GM21717 (cell line): Measurements from ENCODE around the gene ESRRB.

Experiments used
- ATAC-seq: cut with Tn5 transposase; IDR thresholded peaks from one replicate; pipeline ENCODE4 v1.9.1; 2021; ENCODE audit warnings: mild to moderate bottlenecking, moderate library complexity; ENCODE audit not compliant: unreplicated experiment

ESRRB gene

GRCh38 chr14:76396714-76397187 lies 20.8 kb downstream of the ESRRB start:
- ATAC-seq, result no peak

- no peak for ATAC-seq
These were observed 29.7 kb downstream of the ESRRB start for GRCh38 chr14:76405627-76406026.

- no peak for ATAC-seq
These were observed 31.7 kb downstream of the ESRRB start for GRCh38 chr14:76407449-76408150.

- no peak for ATAC-seq
These were observed 32.9 kb downstream of the ESRRB start for GRCh38 chr14:76408877-76409276.

- no peak for ATAC-seq
These were observed 36.6 kb downstream of the ESRRB start for GRCh38 chr14:76412501-76412900.

- no peak for ATAC-seq
These were observed 37.4 kb downstream of the ESRRB start for GRCh38 chr14:76413106-76413961.

GRCh38 chr14:76413962-76414600 lies 38.1 kb downstream of the ESRRB start:
- ATAC-seq, result no peak

GRCh38 chr14:76419399-76419798 lies 43.5 kb downstream of the ESRRB start:
- ATAC-seq, result no peak

GRCh38 chr14:76420827-76421226 lies 44.9 kb downstream of the ESRRB start:
- no peak for ATAC-seq

GRCh38 chr14:76421662-76422061 lies 45.7 kb downstream of the ESRRB start:
- ATAC-seq, result no peak

GRCh38 chr14:76422662-76423061 lies 46.7 kb downstream of the ESRRB start:
- no peak for ATAC-seq

GRCh38 chr14:76423534-76423933 lies 47.6 kb downstream of the ESRRB start:
- ATAC-seq, result no peak

GRCh38 chr14:76424359-76424758 lies 48.4 kb downstream of the ESRRB start:
- ATAC-seq, result no peak

GRCh38 chr14:76426161-76426696 lies 50.3 kb downstream of the ESRRB start:
- ATAC-seq, result no peak

- no peak for ATAC-seq
These were observed 52.7 kb downstream of the ESRRB start for GRCh38 chr14:76428611-76429010.

- ATAC-seq, result no peak
These were observed 54.1 kb downstream of the ESRRB start for GRCh38 chr14:76430017-76430416.

- no peak for ATAC-seq
These were observed 54.6 kb downstream of the ESRRB start for GRCh38 chr14:76430475-76430980.

GRCh38 chr14:76431538-76431937 lies 55.6 kb downstream of the ESRRB start:
- ATAC-seq, result no peak

- ATAC-seq, result no peak
These were observed 57.2 kb downstream of the ESRRB start for GRCh38 chr14:76432827-76433752.

- no peak for ATAC-seq
These were observed 58.3 kb downstream of the ESRRB start for GRCh38 chr14:76434220-76434619.
